Measurements from ENCODE around the gene CPED1. TPM values are rescaled to one million over a fixed set of nuclear protein-coding genes. Genes with fewer than 3 reads are reported as not detected.

The CPED1 gene
- total RNA-seq, 3 donors from 2014 or later (not counting 1 experiment from before 2014, with no cell fraction given), result 0.50 to 1.3 (median 0.96) TPM

DNA sequence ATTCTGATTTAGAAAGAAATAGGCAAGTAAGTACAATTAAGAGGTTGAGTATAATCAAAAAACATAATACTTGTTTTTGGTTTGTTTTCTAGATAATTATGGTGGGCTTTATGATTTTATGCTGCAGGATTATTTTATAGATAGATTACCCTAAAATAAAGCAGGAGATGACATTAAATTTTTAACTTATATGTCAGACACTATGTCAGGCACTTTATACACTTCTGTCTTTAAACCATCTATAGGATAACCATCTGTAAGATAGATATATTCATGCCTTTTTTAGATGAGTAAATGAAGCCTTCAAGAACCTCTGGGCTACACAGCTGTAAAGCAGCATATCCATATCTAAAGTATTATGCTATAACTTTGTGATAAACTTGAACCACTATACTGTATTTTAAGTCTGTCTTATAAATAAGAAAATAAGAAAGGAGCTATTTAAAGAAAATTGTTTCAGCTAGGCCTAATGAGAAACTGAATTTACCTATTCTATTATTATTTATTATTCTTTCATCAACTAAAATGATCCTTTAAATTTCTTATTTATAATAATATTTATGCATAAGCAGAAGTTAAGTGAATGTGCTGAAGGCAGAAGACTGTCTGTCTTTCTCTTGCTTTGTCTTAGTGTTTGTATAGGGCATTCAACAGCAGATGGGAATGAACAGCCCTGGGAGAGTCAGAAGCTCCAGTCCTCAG is 94.0 kb downstream of the CPED1 start:
- no peak overlapping the region for H3K4me3 Mint-ChIP-seq
- TF ChIP-seq, protein P1, sequence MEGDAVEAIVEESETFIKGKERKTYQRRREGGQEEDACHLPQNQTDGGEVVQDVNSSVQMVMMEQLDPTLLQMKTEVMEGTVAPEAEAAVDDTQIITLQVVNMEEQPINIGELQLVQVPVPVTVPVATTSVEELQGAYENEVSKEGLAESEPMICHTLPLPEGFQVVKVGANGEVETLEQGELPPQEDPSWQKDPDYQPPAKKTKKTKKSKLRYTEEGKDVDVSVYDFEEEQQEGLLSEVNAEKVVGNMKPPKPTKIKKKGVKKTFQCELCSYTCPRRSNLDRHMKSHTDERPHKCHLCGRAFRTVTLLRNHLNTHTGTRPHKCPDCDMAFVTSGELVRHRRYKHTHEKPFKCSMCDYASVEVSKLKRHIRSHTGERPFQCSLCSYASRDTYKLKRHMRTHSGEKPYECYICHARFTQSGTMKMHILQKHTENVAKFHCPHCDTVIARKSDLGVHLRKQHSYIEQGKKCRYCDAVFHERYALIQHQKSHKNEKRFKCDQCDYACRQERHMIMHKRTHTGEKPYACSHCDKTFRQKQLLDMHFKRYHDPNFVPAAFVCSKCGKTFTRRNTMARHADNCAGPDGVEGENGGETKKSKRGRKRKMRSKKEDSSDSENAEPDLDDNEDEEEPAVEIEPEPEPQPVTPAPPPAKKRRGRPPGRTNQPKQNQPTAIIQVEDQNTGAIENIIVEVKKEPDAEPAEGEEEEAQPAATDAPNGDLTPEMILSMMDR (IDR thresholded peaks at IDR 0.05), result no peak
- no peaks in the 10 kb centered on the region for H3K9me3 Mint-ChIP-seq
- no peaks in the 10 kb centered on the region for H3K9me3 ChIP-seq (ENCODE audit: control insufficient read depth, insufficient read depth, low read length)
- H3K4me1 ChIP-seq (ENCODE audit: control insufficient read depth, insufficient read depth, low read length), result no peaks in the 10 kb centered on the region
- intact Hi-C loops (cut with micrococcal nuclease), result no loop called here
- DNase-seq (no peak), ATAC-seq (no peak)
- H3K27me3 Mint-ChIP-seq (ENCODE audit: low read depth in 2 of 2), result peaks cover 0 to 3% of the 10 kb centered on the region in 2 donors
- no peak overlapping the region for H3K4me3 ChIP-seq (ENCODE audit: low read length)
- H3K36me3 ChIP-seq (ENCODE audit: control insufficient read depth, insufficient read depth, low read length), result no peaks in the 10 kb centered on the region
- no peaks in the 10 kb centered on the region for H3K36me3 Mint-ChIP-seq
- no peak overlapping the region for H3K27ac ChIP-seq (ENCODE audit: low read length)
- H3K4me1 Mint-ChIP-seq, result no peaks in the 10 kb centered on the region
- H3K27me3 ChIP-seq (ENCODE audit: control insufficient read depth, insufficient read depth, low read length), result no peaks in the 10 kb centered on the region
- H3K27ac Mint-ChIP-seq, result no peak overlapping the region

DNA sequence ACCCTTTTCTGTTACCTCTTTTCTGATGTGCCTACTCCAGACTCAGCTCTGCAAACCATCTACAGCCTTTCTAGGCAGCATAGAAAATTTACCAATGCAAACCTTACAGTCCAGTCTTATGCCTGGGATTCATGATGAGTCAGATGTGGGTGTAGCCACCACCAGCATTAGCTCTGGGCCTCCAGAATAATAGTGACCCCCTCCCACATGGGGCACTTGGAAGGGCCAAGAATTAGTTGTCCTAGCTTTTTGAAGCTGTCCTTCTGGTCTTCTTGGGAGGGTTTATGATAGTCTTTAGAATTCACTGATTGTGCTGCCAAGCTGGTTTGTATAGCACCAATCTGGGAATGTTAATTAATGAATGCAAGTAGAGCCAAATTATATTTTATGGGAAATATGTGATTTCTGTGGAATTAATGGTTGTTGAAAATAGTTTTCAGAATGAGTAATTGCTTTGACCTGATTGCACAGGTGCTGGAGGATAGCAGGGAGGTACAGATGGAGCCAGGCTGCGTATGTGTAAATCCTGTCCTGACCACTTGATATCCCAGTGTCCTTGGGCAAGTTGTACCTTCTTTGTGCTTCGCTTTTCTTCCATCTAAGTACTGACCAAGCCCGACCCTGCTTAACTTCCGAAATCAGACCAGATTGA is 94.8 kb downstream of the CPED1 start:
- DNase-seq, result no peak
- no peaks in the 10 kb centered on the region for H3K4me1 ChIP-seq (ENCODE audit: control insufficient read depth, insufficient read depth, low read length)
- H3K27ac Mint-ChIP-seq, result no peak overlapping the region
- no peak overlapping the region for H3K4me3 ChIP-seq (ENCODE audit: low read length)
- no peak for ATAC-seq
- no peaks in the 10 kb centered on the region for H3K4me1 Mint-ChIP-seq
- H3K4me3 Mint-ChIP-seq, result no peak overlapping the region
- peaks cover 0 to 3% of the 10 kb centered on the region in 2 donors for H3K27me3 Mint-ChIP-seq (ENCODE audit: low read depth in 2 of 2)
- H3K36me3 Mint-ChIP-seq, result no peaks in the 10 kb centered on the region
- 97% methylated on average over 4 of the region's 4 CpGs for WGBS (ENCODE audit: insufficient coverage)
- TF ChIP-seq, protein P1 (IDR thresholded peaks at IDR 0.05), result no peak
- H3K27me3 ChIP-seq (ENCODE audit: control insufficient read depth, insufficient read depth, low read length), result no peaks in the 10 kb centered on the region
- intact Hi-C loops (cut with micrococcal nuclease), result no loop called here
- no peak overlapping the region for H3K27ac ChIP-seq (ENCODE audit: low read length)
- H3K9me3 ChIP-seq (ENCODE audit: control insufficient read depth, insufficient read depth, low read length), result no peaks in the 10 kb centered on the region
- no peaks in the 10 kb centered on the region for H3K36me3 ChIP-seq (ENCODE audit: control insufficient read depth, insufficient read depth, low read length)
- no peaks in the 10 kb centered on the region for H3K9me3 Mint-ChIP-seq

DNA sequence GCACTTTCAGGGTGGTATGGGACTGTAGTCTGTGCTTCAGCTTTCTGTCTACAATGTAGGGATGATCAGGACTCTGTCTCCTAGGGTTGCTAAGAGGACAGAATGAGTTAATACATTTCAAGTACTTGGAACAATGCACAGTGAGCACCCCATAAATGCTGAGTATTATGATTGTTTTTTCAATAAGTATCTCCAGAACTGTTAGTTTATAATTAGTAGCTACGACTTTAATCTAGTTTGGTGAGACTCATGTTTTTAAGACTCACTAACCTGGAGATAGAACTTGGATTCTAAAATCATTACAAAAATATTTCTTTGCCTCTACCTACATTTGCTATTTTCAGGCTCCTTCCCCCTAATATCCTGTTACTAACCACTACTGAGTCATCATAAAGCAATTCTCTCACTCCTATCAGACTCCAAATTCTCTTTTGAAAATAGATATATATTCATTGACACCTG is 95.3 kb downstream of the CPED1 start:
- no CpG with 5 or more reads among the region's 1 CpG for WGBS (ENCODE audit: insufficient coverage)
- TF ChIP-seq, protein P1 (IDR thresholded peaks at IDR 0.05), result no peak
- intact Hi-C loops (cut with micrococcal nuclease), result no loop called here
- no peaks in the 10 kb centered on the region for H3K4me1 Mint-ChIP-seq
- Histone ChIP-seq H3K4me1 (ENCODE audit: control insufficient read depth, insufficient read depth, low read length) (no peaks in the 10 kb centered on the region), H3K9me3 (ENCODE audit: control insufficient read depth, insufficient read depth, low read length) (no peaks in the 10 kb centered on the region), H3K27ac (ENCODE audit: low read length) (no peak overlapping the region), H3K4me3 (ENCODE audit: low read length) (no peak overlapping the region), H3K27me3 (ENCODE audit: control insufficient read depth, insufficient read depth, low read length) (no peaks in the 10 kb centered on the region), H3K36me3 (ENCODE audit: control insufficient read depth, insufficient read depth, low read length) (no peaks in the 10 kb centered on the region)
- H3K4me3 Mint-ChIP-seq, result no peak overlapping the region
- no peaks in the 10 kb centered on the region for H3K36me3 Mint-ChIP-seq
- H3K27ac Mint-ChIP-seq, result no peak overlapping the region
- H3K9me3 Mint-ChIP-seq, result no peaks in the 10 kb centered on the region
- peaks cover 0 to 3% of the 10 kb centered on the region in 2 donors for H3K27me3 Mint-ChIP-seq (ENCODE audit: low read depth in 2 of 2)
- ATAC-seq (no peak), DNase-seq (no peak)

Data from natural killer cell (primary cell).